HG02642 (cell line): Measurements from ENCODE around the gene SPSB2.

Source experiments
- ATAC-seq: cut with Tn5 transposase; IDR thresholded peaks from one replicate; pipeline ENCODE4 v1.9.1; 2021; ENCODE audit warnings: mild to moderate bottlenecking; ENCODE audit not compliant: unreplicated experiment, poor library complexity

The SPSB2 gene

GRCh38 chr12:6834254-6834653 lies 38.8 kb downstream of the SPSB2 start:
- ATAC-seq, result no peak

- ATAC-seq, result no peak
Observed at GRCh38 chr12:6833189-6833890, 39.8 kb downstream of the SPSB2 start.

GRCh38 chr12:6832125-6832524 lies 41.0 kb downstream of the SPSB2 start:
- no peak for ATAC-seq

- ATAC-seq, result no peak
Observed at GRCh38 chr12:6831450-6831995, 41.6 kb downstream of the SPSB2 start.

- no peak for ATAC-seq
Observed at GRCh38 chr12:6830999-6831398, 42.1 kb downstream of the SPSB2 start.

- no peak for ATAC-seq
Observed at GRCh38 chr12:6830286-6830890, 42.7 kb downstream of the SPSB2 start.

- no peak for ATAC-seq
Observed at GRCh38 chr12:6829536-6830220, 43.4 kb downstream of the SPSB2 start.

GRCh38 chr12:6828781-6829535 lies 44.1 kb downstream of the SPSB2 start:
- no peak for ATAC-seq

- ATAC-seq, result no peak
Observed at GRCh38 chr12:6827982-6828780, 44.9 kb downstream of the SPSB2 start, which contains the start of gene P3H3. P3H3 (plus strand) TSS chr12:6828407; CDS start chr12:6828441, 34 bp downstream.

- no peak for ATAC-seq
Observed at GRCh38 chr12:6827437-6827911, 45.6 kb downstream of the SPSB2 start.

GRCh38 chr12:6826734-6827436 lies 46.2 kb downstream of the SPSB2 start:
- no peak for ATAC-seq

- no peak for ATAC-seq
Observed at GRCh38 chr12:6826125-6826733, 46.9 kb downstream of the SPSB2 start.

- peak; percentile 41 for ATAC-seq
Observed at GRCh38 chr12:6825398-6826124, 47.5 kb downstream of the SPSB2 start.

- no peak for ATAC-seq
Observed at GRCh38 chr12:6824901-6825381, 48.2 kb downstream of the SPSB2 start.

GRCh38 chr12:6824085-6824775 lies 48.9 kb downstream of the SPSB2 start:
- ATAC-seq, result no peak

GRCh38 chr12:6823182-6824084 lies 49.7 kb downstream of the SPSB2 start:
- ATAC-seq, result no peak
